ENCODE results near the gene YEATS2. TPM values are rescaled to one million over a fixed set of nuclear protein-coding genes. Genes with fewer than 3 reads are reported as not detected.

Gene YEATS2
- polyA plus RNA-seq, 3 donors, result 4.2 to 33.0 (median 5.0) TPM

GRCh38 chr3:183710231-183710630 lies 12.6 kb downstream of the YEATS2 start:
- Mint-ChIP-seq H3K4me1 (no peaks in the 10 kb centered on the region), H3K4me3 (no peak overlapping the region), H3K27me3 (ENCODE audit: low read depth in 3 of 3) (no peaks in the 10 kb centered on the region), H3K27ac (no peak overlapping the region), H3K9me3 (no peaks in the 10 kb centered on the region), H3K36me3 (peaks cover 5 to 16% of the 10 kb centered on the region in 2 donors)
- peak overlapping the region in 1 of 2 donors; percentile 0 for H3K27ac ChIP-seq (ENCODE audit: low read depth in 1 of 2, low read length in 2 of 2)
- peaks cover 72% of the 10 kb centered on the region for H4K20me1 ChIP-seq (ENCODE audit: insufficient read depth, low read length)
- no peak overlapping the region for H3K9ac ChIP-seq (ENCODE audit: insufficient read depth, low read length, poor library complexity, severe bottlenecking)
- H3K36me3 ChIP-seq (replicated peaks in 1 of 2; ENCODE audit: control insufficient read depth in 1 of 2, insufficient read depth in 2 of 2, low read length in 2 of 2), result peaks cover 3 to 4% of the 10 kb centered on the region in 2 donors
- H3K9me3 ChIP-seq (replicated peaks in 1 of 2; ENCODE audit: control insufficient read depth in 1 of 2, insufficient read depth in 1 of 2, low read length in 2 of 2), result no peaks in the 10 kb centered on the region
- no peak overlapping the region for H2AFZ ChIP-seq (ENCODE audit: insufficient read depth, low read depth, low read length, poor library complexity, severe bottlenecking)
- TF ChIP-seq, protein P1, sequence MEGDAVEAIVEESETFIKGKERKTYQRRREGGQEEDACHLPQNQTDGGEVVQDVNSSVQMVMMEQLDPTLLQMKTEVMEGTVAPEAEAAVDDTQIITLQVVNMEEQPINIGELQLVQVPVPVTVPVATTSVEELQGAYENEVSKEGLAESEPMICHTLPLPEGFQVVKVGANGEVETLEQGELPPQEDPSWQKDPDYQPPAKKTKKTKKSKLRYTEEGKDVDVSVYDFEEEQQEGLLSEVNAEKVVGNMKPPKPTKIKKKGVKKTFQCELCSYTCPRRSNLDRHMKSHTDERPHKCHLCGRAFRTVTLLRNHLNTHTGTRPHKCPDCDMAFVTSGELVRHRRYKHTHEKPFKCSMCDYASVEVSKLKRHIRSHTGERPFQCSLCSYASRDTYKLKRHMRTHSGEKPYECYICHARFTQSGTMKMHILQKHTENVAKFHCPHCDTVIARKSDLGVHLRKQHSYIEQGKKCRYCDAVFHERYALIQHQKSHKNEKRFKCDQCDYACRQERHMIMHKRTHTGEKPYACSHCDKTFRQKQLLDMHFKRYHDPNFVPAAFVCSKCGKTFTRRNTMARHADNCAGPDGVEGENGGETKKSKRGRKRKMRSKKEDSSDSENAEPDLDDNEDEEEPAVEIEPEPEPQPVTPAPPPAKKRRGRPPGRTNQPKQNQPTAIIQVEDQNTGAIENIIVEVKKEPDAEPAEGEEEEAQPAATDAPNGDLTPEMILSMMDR (IDR thresholded peaks at IDR 0.05), result no peak
- no peak for DNase-seq
- intact Hi-C loops (cut with micrococcal nuclease), result no loop called here
- H3K79me2 ChIP-seq (ENCODE audit: insufficient read depth, low read length), result peaks cover 99% of the 10 kb centered on the region
- H3K4me1 ChIP-seq (ENCODE audit: control insufficient read depth in 1 of 2, insufficient read depth in 2 of 2, low read length in 2 of 2), result no peaks in the 10 kb centered on the region
- H3K27me3 ChIP-seq (ENCODE audit: control insufficient read depth in 2 of 2, insufficient read depth in 2 of 2, low read length in 2 of 2), result no peaks in the 10 kb centered on the region
- no peak overlapping the region for H3K4me3 ChIP-seq (replicated peaks in 1 of 3; ENCODE audit: low read depth in 2 of 3, low read length in 3 of 3)
- no peak overlapping the region for H3K4me2 ChIP-seq (replicated peaks; ENCODE audit: extremely low read depth, low read length, poor library complexity, severe bottlenecking)

DNA sequence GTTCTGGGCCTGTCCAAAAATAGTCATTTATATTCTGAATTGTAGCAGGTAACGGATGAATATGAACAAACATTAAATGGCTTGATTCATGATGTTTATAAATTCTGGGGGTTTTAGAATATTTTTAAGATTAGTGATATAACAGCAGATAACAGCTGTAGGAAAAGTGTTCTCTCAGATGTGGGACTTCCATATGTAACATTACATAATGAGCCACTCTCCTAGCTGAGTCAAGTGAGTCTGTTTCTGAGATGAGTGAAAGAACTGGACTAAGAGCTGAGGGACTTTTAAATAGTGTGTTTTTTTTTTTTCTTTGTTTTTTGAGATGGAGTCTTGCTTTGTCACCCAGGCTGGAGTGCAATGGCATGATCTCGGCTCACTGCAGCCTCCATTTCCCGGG lies 13.9 kb downstream of the YEATS2 start:
- 100% methylated on average over 3 of the region's 3 CpGs for WGBS (ENCODE audit: insufficient coverage)

More for the DNA sequence above, 13.9 kb downstream of the YEATS2 start:
- Mint-ChIP-seq H3K9me3 (no peaks in the 10 kb centered on the region), H3K27me3 (ENCODE audit: low read depth in 3 of 3) (no peaks in the 10 kb centered on the region), H3K4me3 (no peak overlapping the region), H3K36me3 (peaks cover 5 to 11% of the 10 kb centered on the region in 2 donors), H3K4me1 (peaks cover 3% of the 10 kb centered on the region), H3K27ac (peak overlapping the region in 1 of 7 donors; percentile 43)
- DNase-seq, result no peak
- Histone ChIP-seq H3K79me2 (ENCODE audit: insufficient read depth, low read length) (peaks cover 89% of the 10 kb centered on the region), H4K20me1 (ENCODE audit: insufficient read depth, low read length) (peaks cover 64% of the 10 kb centered on the region), H3K9me3 (replicated peaks in 1 of 2; ENCODE audit: control insufficient read depth in 1 of 2, insufficient read depth in 1 of 2, low read length in 2 of 2) (no peaks in the 10 kb centered on the region), H3K27ac (ENCODE audit: low read depth in 1 of 2, low read length in 2 of 2) (no peak overlapping the region), H3K27me3 (ENCODE audit: control insufficient read depth in 2 of 2, insufficient read depth in 2 of 2, low read length in 2 of 2) (no peaks in the 10 kb centered on the region), H3K9ac (ENCODE audit: insufficient read depth, low read length, poor library complexity, severe bottlenecking) (no peak overlapping the region), H2AFZ (ENCODE audit: insufficient read depth, low read depth, low read length, poor library complexity, severe bottlenecking) (no peak overlapping the region), H3K4me3 (replicated peaks in 1 of 3; ENCODE audit: low read depth in 2 of 3, low read length in 3 of 3) (no peak overlapping the region), H3K4me1 (ENCODE audit: control insufficient read depth in 1 of 2, insufficient read depth in 2 of 2, low read length in 2 of 2) (peaks cover 0 to 3% of the 10 kb centered on the region in 2 donors), H3K4me2 (replicated peaks; ENCODE audit: extremely low read depth, low read length, poor library complexity, severe bottlenecking) (no peak overlapping the region), H3K36me3 (replicated peaks in 1 of 2; ENCODE audit: control insufficient read depth in 1 of 2, insufficient read depth in 2 of 2, low read length in 2 of 2) (peaks cover 8 to 9% of the 10 kb centered on the region in 2 donors)
- TF ChIP-seq, protein P1 (IDR thresholded peaks at IDR 0.05), result no peak
- intact Hi-C loops (cut with micrococcal nuclease), result no loop called here
